Calu3 (cell line): ENCODE measurements around the gene KIAA1614. TPM values are rescaled to one million over a fixed set of nuclear protein-coding genes. Genes with fewer than 3 reads are reported as not detected.

Experiments used
- BruUV-seq: library from RNA; stranded (reverse); fragments of 400-500 nt; replicated peaks from 2 replicates; lab custom pipeline; 2021; lab: Mats Ljungman, UMichigan
- CTCF ChIA-PET: fragments of 300-600 bp; sonication (Branson Sonifier 250); formaldehyde crosslinking; loops from one replicate; lab custom pipeline; 2022; ENCODE audit warnings: antibody characterized with exemption; lab: Charles Lee
- DNase-seq: peaks from one replicate; pipeline ENCODE4 v3.0.0; 2022
- H3K27ac Mint-ChIP-seq: one replicate; pipeline ENCODE4 v1.8.0; 2022; ENCODE audit warnings: mixed read lengths; ENCODE audit not compliant: unreplicated experiment
- H3K27me3 Mint-ChIP-seq: one replicate; pipeline ENCODE4 v1.8.0; 2022; ENCODE audit warnings: mixed read lengths; ENCODE audit not compliant: unreplicated experiment
- H3K36me3 Mint-ChIP-seq: one replicate; pipeline ENCODE4 v1.8.0; 2022; ENCODE audit warnings: mild to moderate bottlenecking, moderate library complexity, mixed read lengths; ENCODE audit not compliant: insufficient read depth, unreplicated experiment
- H3K4me1 Mint-ChIP-seq: one replicate; pipeline ENCODE4 v1.8.0; 2022; ENCODE audit warnings: mild to moderate bottlenecking, low read depth, mixed read lengths; ENCODE audit not compliant: unreplicated experiment
- H3K4me3 Mint-ChIP-seq: one replicate; pipeline ENCODE4 v1.8.0; 2022; ENCODE audit warnings: mild to moderate bottlenecking, low read depth, moderate library complexity, mixed read lengths; ENCODE audit not compliant: unreplicated experiment
- H3K9me3 Mint-ChIP-seq: one replicate; pipeline ENCODE4 v1.8.0; 2022; ENCODE audit warnings: low read depth, mixed read lengths; ENCODE audit not compliant: unreplicated experiment
- CTCF ChIP-seq: fragments of 200-600 bp; IDR thresholded peaks from one replicate; pipeline ENCODE4 v1.8.0; 2022; ENCODE audit warnings: antibody characterized with exemption; ENCODE audit not compliant: unreplicated experiment
- intact Hi-C: fragments of 100-400 bp; cut with micrococcal nuclease; formaldehyde crosslinking; loops from one replicate; pipeline ENCODE4 v1.10.0; 2022; ENCODE audit not compliant: unreplicated experiment
- total RNA-seq: library from RNA; stranded (reverse); gene quantifications from 2 replicates; pipeline ENCODE4 v1.2.3, GENCODE V29; 2022

The KIAA1614 gene
- total RNA-seq, 1 experiment from 2014 or later: 0.19 TPM

- H3K9me3 Mint-ChIP-seq: no peaks in the 10 kb centered on the region
- H3K27ac Mint-ChIP-seq: no peak overlapping the region
- no peak for DNase-seq
- H3K4me1 Mint-ChIP-seq: no peaks in the 10 kb centered on the region
- intact Hi-C loops: loop anchor here (5.0 kb wide), 1 partner anchor 198 kb away; no protein-coding TSS in a partner anchor
- H3K36me3 Mint-ChIP-seq: no peaks in the 10 kb centered on the region
- no peak for TF ChIP-seq CTCF
- CTCF ChIA-PET: no interaction called here
- H3K4me3 Mint-ChIP-seq: no peak overlapping the region
- H3K27me3 Mint-ChIP-seq: no peaks in the 10 kb centered on the region
- BruUV-seq: no TSS peak
These were observed 28.0 kb upstream of the KIAA1614 start for GRCh38 chr1:180884588-180885300.

GRCh38 chr1:180886338-180886737 is 26.4 kb upstream of the KIAA1614 start:
- no peaks in the 10 kb centered on the region for H3K4me1 Mint-ChIP-seq
- CTCF ChIA-PET: no interaction called here
- no peak for DNase-seq
- no peak overlapping the region for H3K27ac Mint-ChIP-seq
- BruUV-seq: no TSS peak
- no peaks in the 10 kb centered on the region for H3K9me3 Mint-ChIP-seq
- intact Hi-C loops: no loop called here
- TF ChIP-seq CTCF: no peak
- H3K27me3 Mint-ChIP-seq: no peaks in the 10 kb centered on the region
- no peaks in the 10 kb centered on the region for H3K36me3 Mint-ChIP-seq
- no peak overlapping the region for H3K4me3 Mint-ChIP-seq

- Mint-ChIP-seq H3K36me3 (no peaks in the 10 kb centered on the region), H3K4me3 (no peak overlapping the region), H3K9me3 (no peaks in the 10 kb centered on the region), H3K4me1 (no peaks in the 10 kb centered on the region), H3K27me3 (no peaks in the 10 kb centered on the region), H3K27ac (no peak overlapping the region)
- no TSS peak for BruUV-seq
- TF ChIP-seq CTCF: no peak
- DNase-seq: no peak
- intact Hi-C loops: no loop called here
- CTCF ChIA-PET: no interaction called here
These were observed 24.9 kb upstream of the KIAA1614 start for GRCh38 chr1:180887841-180888240.

DNA sequence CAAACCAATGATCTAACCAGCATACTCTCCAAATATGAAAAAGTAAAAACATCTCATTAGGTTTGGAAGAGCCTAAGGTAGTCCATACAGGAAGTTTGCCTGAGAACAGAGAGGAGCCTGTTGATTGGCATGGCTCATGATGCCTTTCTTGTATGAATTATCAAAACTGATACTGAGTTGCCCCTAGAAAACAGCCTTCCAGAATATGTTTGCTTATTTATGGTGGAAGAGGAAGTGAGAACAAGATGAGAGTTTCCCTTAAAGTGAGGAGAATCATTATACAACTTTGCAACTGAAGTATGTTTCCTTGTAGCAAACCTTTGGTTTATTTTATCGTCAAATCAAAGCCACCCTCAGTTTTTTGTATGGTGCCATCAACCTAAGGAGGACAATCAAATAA is 23.8 kb upstream of the KIAA1614 start:
- TF ChIP-seq CTCF: no peak
- no peaks in the 10 kb centered on the region for H3K27me3 Mint-ChIP-seq
- CTCF ChIA-PET: no interaction called here
- intact Hi-C loops: no loop called here
- H3K27ac Mint-ChIP-seq: no peak overlapping the region
- H3K9me3 Mint-ChIP-seq: no peaks in the 10 kb centered on the region
- no TSS peak for BruUV-seq
- no peak for DNase-seq
- H3K4me3 Mint-ChIP-seq: no peak overlapping the region
- no peaks in the 10 kb centered on the region for H3K36me3 Mint-ChIP-seq
- H3K4me1 Mint-ChIP-seq: no peaks in the 10 kb centered on the region
